T follicular helper cell (primary cell): ENCODE data around the gene PCDHA2.
"Not testable (repeated sequence)": the region's sequence is repeated elsewhere in the genome, so short reads cannot be mapped to it uniquely, and the experiment has no call there.

Experiments used
- DNase-seq: peaks from one replicate; pipeline ENCODE4 v3.0.0-alpha.2; 2020; ENCODE audit warnings: low read depth

The PCDHA2 gene

DNA sequence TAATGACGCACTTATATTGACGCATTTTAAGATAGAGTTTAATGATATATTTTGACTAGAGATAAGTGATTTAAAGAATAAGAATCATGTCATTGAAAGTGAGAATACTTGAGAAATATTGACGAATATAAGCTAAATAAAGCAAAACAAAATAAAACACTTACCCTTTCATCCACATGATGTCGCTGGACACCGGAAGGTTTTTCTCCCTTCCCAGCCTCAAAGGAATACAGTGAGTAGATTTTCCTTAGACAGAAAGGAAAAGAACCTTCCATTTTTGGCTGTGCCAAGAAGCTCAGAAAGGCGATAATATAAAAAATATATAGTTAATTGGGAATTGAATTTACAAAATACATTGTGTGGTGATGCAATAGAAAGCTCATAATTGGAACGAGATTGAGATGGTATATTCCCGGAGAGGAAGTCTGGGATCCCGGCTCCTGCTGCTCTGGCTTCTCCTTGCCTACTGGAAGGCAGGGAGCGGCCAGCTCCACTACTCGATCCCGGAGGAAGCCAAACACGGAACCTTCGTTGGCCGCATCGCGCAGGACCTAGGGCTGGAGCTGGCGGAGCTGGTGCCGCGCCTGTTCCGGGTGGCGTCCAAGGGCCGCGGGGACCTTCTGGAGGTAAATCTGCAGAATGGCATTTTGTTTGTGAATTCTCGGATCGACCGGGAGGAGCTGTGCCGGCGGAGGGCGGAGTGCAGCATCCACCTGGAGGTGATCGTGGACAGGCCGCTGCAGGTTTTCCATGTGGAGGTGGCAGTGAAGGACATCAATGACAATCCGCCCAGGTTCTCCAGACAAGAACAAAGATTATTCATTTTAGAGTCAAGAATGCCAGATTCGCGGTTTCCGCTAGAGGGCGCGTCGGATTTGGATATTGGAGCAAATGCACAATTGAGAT, 27.0 kb downstream of the PCDHA2 start, which contains the start of gene PCDHA5:
PCDHA5 (plus strand) TSS at position 239 of the 906 bp plus-strand sequence.
- DNase-seq: no peak

DNA sequence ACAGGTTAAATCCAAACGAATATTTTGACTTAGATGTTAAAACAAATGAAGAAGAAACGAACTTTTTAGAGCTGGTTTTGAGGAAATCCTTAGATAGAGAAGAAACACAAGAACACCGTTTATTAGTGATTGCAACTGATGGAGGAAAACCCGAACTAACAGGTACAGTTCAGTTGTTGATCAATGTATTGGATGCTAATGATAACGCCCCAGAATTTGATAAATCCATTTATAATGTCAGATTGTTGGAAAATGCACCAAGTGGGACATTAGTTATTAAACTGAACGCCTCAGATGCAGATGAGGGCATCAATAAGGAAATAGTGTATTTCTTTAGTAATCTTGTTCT, 27.6 kb downstream of the PCDHA2 start:
- DNase-seq: no peak

DNA sequence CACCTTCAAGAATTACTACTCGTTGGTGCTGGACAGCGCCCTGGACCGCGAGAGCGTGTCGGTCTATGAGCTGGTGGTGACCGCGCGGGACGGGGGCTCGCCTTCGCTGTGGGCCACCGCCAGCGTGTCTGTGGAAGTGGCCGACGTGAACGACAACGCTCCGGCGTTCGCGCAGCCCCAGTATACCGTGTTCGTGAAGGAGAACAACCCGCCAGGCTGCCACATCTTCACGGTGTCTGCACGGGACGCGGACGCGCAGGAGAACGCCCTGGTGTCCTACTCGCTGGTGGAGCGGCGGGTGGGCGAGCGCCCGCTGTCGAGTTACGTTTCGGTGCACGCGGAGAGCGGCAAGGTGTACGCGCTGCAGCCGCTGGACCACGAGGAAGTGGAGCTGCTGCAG, 28.3 kb downstream of the PCDHA2 start:
- DNase-seq: not testable (repeated sequence)

DNA sequence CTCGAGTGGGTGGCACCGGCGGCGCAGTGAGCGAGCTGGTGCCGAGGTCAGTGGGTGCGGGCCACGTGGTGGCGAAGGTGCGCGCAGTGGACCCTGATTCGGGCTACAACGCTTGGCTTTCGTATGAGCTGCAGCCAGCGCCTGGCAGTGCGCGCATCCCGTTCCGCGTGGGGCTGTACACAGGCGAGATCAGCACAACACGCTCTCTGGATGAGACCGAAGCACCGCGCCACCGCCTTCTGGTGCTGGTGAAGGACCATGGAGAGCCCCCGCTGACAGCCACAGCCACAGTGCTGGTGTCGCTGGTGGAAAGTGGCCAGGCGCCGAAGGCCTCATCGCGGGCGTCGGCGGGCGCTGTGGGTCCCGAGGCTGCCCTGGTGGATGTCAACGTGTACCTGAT, 28.8 kb downstream of the PCDHA2 start:
- no peak for DNase-seq

DNA sequence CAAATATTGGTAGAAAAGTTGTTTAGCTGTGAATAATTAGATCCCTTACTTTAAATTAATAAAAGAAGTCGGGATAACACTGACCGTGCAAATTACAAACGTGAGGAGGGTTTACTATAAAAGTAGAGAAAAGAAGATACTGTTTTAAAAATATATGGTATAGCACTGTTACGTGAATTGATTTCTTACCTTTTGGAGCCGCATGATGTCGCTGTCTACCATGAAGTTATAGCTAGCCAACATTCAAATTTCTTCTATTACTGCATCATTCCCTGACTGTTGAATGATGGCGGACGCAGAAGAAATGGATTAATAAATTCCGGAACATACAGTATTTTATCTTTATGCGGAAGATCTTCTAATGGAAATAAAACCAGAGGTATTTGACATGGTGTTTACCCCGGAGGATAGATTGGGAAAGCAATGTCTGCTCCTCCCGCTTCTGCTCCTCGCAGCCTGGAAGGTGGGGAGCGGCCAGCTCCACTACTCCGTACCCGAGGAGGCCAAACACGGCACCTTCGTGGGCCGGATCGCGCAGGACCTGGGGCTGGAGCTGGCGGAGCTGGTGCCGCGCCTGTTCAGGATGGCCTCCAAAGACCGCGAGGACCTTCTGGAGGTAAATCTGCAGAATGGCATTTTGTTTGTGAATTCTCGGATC, 33.2 kb downstream of the PCDHA2 start, which contains the start of gene PCDHA6:
PCDHA6 (plus strand) TSS at position 257 of the 658 bp plus-strand sequence; CDS start at position 389, 132 bp downstream.
- DNase-seq: no peak

DNA sequence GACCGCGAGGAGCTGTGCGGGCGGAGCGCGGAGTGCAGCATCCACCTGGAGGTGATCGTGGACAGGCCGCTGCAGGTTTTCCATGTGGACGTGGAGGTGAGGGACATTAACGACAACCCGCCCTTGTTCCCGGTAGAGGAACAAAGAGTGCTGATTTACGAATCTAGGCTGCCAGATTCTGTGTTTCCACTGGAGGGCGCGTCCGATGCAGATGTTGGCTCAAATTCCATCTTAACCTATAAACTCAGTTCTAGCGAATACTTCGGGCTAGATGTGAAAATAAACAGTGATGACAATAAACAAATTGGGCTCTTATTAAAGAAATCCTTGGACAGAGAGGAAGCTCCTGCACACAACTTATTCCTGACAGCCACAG, 33.7 kb downstream of the PCDHA2 start:
- DNase-seq: no peak

DNA sequence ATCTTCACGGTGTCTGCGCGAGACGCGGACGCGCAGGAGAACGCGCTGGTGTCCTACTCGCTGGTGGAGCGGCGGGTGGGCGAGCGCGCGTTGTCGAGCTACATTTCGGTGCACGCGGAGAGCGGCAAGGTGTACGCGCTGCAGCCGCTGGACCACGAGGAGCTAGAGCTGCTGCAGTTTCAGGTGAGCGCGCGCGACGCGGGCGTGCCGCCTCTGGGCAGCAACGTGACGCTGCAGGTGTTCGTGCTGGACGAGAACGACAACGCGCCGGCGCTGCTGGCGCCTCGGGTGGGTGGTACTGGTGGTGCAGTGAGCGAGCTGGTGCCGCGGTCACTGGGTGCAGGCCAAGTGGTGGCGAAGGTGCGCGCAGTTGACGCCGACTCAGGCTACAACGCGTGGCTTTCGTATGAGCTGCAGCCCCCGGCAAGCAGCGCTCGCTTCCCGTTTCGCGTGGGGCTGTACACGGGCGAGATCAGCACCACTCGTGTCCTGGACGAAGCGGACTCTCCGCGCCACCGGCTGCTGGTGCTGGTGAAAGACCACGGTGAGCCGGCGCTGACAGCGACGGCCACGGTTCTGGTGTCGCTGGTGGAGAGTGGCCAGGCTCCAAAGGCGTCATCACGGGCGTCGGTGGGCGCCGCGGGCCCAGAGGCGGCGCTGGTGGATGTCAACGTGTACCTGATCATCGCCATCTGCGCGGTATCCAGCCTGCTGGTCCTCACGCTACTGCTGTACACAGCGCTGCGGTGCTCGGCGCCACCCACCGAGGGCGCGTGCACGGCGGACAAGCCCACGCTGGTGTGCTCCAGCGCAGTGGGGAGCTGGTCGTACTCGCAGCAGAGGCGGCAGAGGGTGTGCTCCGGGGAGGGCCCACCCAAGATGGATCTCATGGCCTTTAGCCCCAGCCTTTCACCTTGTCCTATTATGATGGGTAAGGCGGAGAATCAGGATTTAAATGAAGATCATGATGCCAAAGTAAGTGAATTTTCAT, 35.2 kb downstream of the PCDHA2 start:
- DNase-seq: not testable (repeated sequence)

DNA sequence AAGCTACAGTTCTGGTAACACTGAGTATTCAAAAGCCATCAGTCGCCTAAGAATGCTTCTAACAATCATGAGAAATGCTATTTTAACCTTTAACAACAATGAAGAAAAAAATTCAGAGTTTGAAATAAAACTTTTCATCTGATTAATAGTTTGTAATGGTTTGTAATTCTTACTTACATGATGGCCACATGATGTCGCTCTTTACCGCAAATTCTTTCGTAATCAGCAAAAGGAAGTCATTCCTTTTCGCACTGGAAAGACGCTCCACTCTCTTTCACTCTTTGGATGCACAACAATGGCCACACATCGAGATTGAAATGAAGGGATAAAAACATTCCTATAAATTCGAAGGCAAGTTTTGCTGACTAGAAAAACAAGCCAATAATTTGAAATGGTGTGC, 39.3 kb downstream of the PCDHA2 start, which contains the start of gene PCDHA7:
PCDHA7 (plus strand) TSS at position 277 of the 400 bp plus-strand sequence; CDS start at position 392, 115 bp downstream.
- DNase-seq: no peak

DNA sequence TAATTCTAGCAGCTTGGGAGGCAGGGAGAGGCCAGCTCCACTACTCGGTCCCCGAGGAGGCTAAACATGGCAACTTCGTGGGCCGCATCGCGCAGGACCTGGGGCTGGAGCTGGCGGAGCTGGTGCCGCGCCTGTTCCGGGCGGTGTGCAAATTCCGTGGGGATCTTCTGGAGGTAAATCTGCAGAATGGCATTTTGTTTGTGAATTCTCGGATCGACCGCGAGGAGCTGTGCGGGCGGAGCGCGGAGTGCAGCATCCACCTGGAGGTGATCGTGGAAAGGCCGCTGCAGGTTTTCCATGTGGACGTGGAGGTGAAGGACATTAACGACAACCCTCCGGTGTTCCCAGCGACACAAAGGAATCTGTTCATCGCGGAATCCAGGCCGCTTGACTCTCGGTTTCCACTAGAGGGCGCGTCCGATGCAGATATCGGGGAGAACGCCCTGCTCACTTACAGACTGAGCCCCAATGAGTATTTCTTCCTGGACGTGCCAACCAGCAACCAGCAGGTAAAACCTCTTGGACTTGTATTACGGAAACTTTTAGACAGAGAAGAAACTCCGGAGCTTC, 39.9 kb downstream of the PCDHA2 start:
- not testable (repeated sequence) for DNase-seq

DNA sequence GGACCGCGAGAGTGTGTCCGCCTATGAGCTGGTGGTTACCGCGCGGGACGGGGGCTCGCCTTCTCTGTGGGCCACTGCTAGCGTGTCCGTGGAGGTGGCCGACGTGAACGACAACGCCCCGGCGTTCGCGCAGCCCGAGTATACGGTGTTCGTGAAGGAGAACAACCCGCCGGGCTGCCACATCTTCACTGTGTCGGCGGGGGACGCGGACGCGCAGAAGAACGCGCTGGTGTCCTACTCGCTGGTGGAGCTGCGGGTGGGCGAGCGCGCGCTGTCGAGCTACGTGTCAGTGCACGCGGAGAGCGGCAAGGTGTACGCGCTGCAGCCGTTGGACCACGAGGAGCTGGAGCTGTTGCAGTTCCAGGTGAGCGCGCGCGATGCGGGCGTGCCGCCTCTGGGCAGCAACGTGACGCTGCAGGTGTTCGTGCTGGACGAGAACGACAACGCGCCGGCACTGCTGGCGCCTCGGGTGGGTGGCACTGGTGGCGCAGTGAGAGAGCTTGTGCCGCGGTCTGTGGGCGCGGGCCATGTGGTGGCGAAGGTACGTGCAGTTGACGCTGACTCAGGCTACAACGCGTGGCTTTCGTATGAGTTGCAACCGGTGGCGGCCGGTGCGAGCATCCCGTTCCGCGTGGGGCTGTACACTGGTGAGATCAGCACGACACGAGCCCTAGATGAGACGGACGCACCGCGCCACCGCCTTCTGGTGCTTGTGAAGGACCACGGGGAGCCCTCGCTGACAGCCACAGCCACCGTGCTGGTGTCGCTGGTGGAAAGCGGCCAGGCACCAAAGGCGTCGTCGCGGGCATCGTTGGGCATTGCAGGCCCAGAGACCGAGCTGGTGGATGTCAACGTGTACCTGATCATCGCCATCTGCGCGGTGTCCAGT, 41.2 kb downstream of the PCDHA2 start:
- DNase-seq: no peak

DNA sequence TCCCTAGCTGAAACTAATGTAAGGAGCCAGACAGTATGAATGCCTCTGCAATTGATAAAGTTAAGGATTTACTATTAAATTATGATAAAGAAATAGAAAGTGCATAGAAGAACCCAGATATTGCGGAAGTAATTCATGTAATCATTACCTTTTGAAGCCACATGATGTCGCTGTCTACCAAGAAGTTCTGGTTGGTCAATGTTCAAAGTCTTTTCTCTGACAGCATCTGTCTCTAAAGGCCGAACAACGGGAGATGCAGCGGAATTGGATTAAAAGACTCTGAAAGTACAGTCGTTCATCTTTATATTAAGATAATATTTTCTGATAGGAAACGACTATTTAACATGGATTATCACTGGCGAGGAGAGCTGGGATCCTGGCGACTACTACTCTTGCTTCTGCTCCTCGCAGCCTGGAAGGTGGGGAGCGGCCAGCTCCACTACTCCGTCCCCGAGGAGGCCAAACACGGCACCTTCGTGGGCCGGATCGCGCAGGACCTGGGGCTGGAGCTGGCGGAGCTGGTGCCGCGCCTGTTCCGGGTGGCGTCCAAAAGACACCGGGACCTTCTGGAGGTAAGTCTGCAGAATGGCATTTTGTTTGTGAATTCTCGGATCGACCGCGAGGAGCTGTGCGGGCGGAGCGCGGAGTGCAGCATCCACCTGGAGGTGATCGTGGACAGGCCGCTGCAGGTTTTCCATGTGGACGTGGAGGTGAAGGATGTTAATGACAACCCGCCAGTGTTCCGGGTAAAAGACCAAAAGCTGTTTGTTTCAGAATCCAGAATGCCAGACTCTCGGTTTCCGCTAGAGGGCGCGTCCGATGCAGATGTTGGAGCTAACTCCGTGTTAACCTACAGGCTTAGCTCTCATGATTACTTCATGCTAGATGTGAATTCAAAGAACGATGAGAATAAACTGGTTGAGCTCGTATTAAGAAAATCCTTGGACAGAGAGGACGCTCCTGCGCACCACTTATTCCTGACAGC, 46.6 kb downstream of the PCDHA2 start, which contains the start of gene PCDHA8:
PCDHA8 (plus strand) TSS at position 210 of the 985 bp plus-strand sequence; CDS start at position 345, 135 bp downstream.
- DNase-seq: no peak

DNA sequence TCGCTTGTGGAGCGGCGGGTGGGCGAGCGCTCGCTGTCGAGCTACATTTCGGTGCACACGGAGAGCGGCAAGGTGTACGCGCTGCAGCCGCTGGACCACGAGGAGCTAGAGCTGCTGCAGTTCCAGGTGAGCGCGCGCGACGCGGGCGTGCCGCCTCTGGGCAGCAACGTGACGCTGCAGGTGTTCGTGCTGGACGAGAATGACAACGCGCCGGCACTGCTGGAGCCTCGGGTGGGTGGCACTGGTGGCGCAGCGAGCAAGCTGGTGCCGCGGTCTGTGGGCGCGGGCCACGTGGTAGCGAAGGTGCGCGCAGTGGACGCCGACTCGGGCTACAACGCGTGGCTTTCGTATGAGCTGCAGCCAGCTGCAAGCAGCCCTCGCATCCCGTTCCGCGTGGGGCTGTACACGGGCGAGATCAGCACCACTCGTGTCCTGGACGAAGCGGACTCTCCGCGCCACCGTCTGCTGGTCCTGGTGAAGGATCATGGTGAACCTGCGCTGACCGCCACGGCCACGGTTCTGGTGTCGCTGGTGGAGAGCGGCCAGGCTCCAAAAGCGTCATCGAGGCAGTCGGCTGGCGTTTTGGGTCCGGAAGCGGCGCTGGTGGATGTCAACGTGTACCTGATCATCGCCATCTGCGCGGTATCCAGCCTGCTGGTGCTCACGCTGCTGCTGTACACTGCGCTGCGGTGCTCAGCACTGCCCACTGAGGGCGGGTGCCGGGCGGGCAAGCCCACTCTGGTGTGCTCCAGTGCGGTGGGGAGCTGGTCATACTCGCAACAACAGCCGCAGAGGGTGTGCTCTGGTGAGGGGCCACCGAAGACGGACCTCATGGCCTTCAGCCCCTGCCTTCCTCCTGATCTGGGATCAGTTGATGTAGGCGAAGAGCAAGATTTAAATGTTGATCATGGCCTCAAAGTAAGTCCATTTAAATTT, 48.4 kb downstream of the PCDHA2 start:
- no peak for DNase-seq
